Measurements from ENCODE around the gene XIST. TPM values are rescaled to one million over a fixed set of nuclear protein-coding genes. Genes with fewer than 3 reads are reported as not detected.
"Not testable (repeated sequence)": the region's sequence is repeated elsewhere in the genome, so short reads cannot be mapped to it uniquely, and the experiment has no call there.

XIST gene
- polyA plus RNA-seq, 1 donor from 2014 or later: 7.5 TPM

GRCh38 chrX:73792511-73792910 is 60.0 kb downstream of the XIST start:
- not testable (repeated sequence) for H3K27me3 Mint-ChIP-seq, H3K9me3 Mint-ChIP-seq, H3K27ac Mint-ChIP-seq, H3K4me1 Mint-ChIP-seq, H3K36me3 Mint-ChIP-seq, H3K4me3 Mint-ChIP-seq

- Mint-ChIP-seq H3K4me1 (no peaks in the 10 kb centered on the region), H3K9me3 (peaks cover 0 to 6% (median 3%) of the 10 kb centered on the region in 3 donors), H3K36me3 (no peaks in the 10 kb centered on the region), H3K27ac (no peak overlapping the region), H3K27me3 (no peaks in the 10 kb centered on the region), H3K4me3 (no peak overlapping the region)
Measured at GRCh38 chrX:73785493-73785892, 67.0 kb downstream of the XIST start.

Data from IgD-negative memory B cell (primary cell).